ENCODE data around the gene CMSS1.

GRCh38 chr3:99902091-99902490, 84.4 kb downstream of the CMSS1 start:
- no peak for TF ChIP-seq FOSL1 (IDR thresholded peaks at IDR 0.05; ENCODE audit: low read depth)
- TF ChIP-seq, protein P1, sequence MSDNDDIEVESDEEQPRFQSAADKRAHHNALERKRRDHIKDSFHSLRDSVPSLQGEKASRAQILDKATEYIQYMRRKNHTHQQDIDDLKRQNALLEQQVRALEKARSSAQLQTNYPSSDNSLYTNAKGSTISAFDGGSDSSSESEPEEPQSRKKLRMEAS (IDR thresholded peaks at IDR 0.05), result no peak
